T-helper 17 cell (primary cell): ENCODE results near the gene PPM1K. TPM values are rescaled to one million over a fixed set of nuclear protein-coding genes. Genes with fewer than 3 reads are reported as not detected.
"Not testable (repeated sequence)": the region's sequence is repeated elsewhere in the genome, so short reads cannot be mapped to it uniquely, and the experiment has no call there.

ENCODE experiments used
- ATAC-seq: fragments of 150-1000 bp; cut with Tn5 transposase; 2 replicates; pipeline ENCODE4 v1.10.0; 2021; ENCODE audit warnings: mild to moderate bottlenecking, moderate library complexity
- DNase-seq, 3 donors: peaks; one replicate each; pipeline versions ENCODE4 v3.0.0 to v3.0.0-alpha.2; 2020 to 2021
- H3K9me3 ChIP-seq: one replicate; pipeline ENCODE4 v1.7.0; 2013; ENCODE audit warnings: low read length, mild to moderate bottlenecking; ENCODE audit not compliant: control insufficient read depth, poor library complexity, severe bottlenecking
- H3K27ac Mint-ChIP-seq: one replicate; pipeline ENCODE4 v1.8.0; 2022; ENCODE audit warnings: mild to moderate bottlenecking, moderate library complexity, mixed read lengths
- H3K27me3 Mint-ChIP-seq: one replicate; pipeline ENCODE4 v1.8.0; 2022; ENCODE audit warnings: mixed read lengths
- H3K36me3 Mint-ChIP-seq: one replicate; pipeline ENCODE4 v1.8.0; 2022; ENCODE audit warnings: low read depth, mixed read lengths
- H3K4me1 Mint-ChIP-seq: one replicate; pipeline ENCODE4 v1.8.0; 2022; ENCODE audit warnings: mild to moderate bottlenecking, mixed read lengths
- H3K4me3 Mint-ChIP-seq: one replicate; pipeline ENCODE4 v1.8.0; 2022; ENCODE audit warnings: mild to moderate bottlenecking, moderate library complexity, mixed read lengths
- total RNA-seq, 4 donors: library from RNA in 2 of 4; stranded (reverse) in 2 of 4; gene quantifications; one replicate each; pipeline ENCODE4 v1.2.3 and lab custom pipeline; 2022 to 2026

PPM1K gene
- total RNA-seq, result 10 to 100 TPM; 77.3 to 91.1 TPM
- total RNA-seq (lab: John Stamatoyannopoulos, UW), result 123 to 125 reads per million in 2 donors

DNA sequence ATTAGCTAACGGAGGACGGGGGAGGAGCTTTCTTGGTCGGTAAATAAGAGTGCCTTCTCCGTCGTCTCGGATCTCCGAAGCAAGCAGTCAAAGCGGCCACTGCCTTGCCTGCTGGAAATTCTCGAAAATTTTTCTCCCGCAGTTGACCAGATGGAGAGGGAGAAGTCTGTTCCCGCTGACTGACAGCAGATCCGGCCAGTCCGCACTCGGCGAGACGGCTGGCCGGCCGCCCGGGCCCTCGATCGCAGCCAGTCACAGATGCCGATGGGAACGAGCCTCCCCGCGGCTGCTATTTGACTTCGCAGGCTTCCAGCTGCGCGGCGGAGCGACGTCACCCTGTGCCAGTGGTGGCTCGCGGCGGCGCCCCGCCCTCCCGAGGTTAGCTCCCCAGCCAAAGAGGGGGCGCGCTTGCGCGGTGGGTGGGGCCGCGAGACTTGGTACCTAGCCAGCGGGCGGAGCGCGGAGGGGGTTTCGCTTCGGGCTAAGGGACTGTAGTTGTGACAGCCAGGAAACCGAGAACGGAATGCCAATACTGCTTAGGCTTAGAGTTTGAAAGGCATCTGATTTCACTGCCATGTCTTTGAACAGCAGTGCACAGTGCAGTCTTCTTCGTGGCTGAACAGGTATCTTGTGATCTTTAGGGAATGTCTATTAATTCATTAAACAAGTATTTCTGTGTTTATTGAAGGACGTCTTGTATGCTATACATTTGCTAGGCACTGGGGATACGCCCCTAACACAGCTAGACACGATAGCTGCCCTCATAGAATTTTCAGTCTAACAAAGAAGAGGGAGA is at the start of gene PPM1K:
Gene PPM1K, minus strand, starts transcription at position 123 of the 796 bp plus-strand sequence. CDS start 5,978 bp downstream, outside the sequence.
- no peaks in the 10 kb centered on the region for H3K27me3 Mint-ChIP-seq
- DNase-seq (peak; percentile 99 to 100 (median 99)), ATAC-seq (peak; percentile 85)
- H3K27ac Mint-ChIP-seq, result peak within 1 kb of the TSS; percentile 99
- peaks cover 41% of the 10 kb centered on the region for H3K4me1 Mint-ChIP-seq
- no peaks in the 10 kb centered on the region for H3K9me3 ChIP-seq
- peaks cover 2% of the 10 kb centered on the region for H3K36me3 Mint-ChIP-seq
- H3K4me3 Mint-ChIP-seq, result peak within 1 kb of the TSS; percentile 97

DNA sequence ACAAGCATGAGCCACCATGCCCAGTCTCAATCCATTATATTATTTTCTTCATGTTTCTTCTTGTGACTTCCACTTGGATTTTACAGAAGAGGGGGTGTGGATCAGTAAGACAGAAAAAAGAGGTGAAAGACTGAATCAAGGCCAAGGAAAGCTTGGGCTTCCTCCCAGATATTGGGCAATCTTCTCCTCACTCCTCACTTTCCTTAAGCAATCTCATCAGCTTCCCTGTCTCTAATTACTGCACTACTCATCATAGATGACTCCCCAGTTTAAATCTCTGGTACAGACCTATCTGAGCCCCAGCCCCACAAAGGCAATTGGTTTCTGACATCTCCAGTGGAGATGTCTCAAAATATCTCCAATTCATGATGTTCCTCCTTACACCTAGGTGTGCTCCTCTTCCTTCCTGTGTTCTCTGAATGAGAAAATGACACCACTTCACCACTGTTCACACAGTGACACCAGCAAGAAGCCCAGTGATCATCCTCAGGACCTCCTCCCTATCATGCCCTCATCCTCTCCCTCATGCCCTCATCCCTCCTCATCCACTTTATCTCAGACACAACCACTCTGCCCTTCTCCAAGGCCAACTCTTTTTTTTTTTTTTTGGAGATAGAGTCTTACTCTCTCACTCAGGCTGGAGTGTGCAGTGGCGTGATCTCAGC is 49.5 kb upstream of the PPM1K start:
- H3K9me3 ChIP-seq, result no peaks in the 10 kb centered on the region
- ATAC-seq (no peak), DNase-seq (no peak)
- Mint-ChIP-seq H3K27me3 (peaks cover 16% of the 10 kb centered on the region), H3K27ac (no peak overlapping the region), H3K4me3 (no peak overlapping the region), H3K36me3 (no peaks in the 10 kb centered on the region), H3K4me1 (no peaks in the 10 kb centered on the region)

DNA sequence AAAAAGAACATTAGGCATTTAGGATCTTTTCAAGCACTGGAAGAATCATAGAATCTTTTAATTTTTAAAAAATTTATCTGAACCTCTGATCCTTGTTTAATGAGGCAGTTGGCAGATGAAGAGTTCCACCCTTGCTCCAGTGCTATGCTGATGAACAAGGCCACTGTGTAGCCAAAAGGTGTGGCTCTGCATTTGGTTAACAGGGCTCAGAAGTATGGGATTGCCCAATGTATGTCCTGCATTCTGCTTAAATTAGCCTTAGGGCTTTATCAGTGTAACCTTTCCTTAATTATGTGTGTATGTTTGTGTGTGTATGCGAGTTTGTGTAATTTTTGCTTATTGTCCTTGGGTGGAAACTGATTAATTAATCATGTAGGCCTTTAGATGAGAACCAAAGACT is 43.3 kb upstream of the PPM1K start:
- H3K4me3 Mint-ChIP-seq, result no peak overlapping the region
- ATAC-seq, result no peak

DNA sequence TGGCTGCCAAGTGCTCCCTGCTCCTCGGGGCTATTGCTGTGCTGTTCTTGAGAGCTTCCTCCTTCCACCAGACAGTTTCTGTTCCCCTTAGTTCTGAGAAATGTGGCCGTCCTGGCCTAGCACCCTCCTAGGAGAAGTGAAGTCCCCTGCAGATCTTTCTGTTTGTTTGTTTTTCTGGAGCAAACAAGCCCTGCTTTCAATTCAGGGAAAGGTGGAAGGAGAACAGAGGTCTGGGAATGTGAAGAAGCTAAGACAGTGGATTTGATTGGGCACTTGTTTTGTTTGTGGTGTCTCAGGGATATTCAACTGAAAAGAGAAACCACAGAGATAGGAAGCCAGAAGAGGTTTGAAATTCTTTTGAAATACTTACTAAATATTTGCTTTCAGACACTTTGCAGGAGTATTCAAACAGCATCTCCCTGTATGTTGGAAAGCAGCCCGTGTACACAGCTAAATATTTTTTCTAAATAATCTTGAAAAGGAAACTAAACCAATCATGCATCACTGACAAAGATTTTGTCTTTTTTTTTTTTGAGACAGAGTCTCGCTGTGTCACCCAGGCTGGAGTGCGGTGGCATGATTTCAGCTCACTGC is 36.5 kb upstream of the PPM1K start:
- Mint-ChIP-seq H3K36me3 (no peaks in the 10 kb centered on the region), H3K27ac (peak overlapping the region; percentile 87), H3K4me3 (peak overlapping the region; percentile 88), H3K27me3 (no peaks in the 10 kb centered on the region), H3K4me1 (peaks cover 12% of the 10 kb centered on the region)
- ATAC-seq, result peak; percentile 89
- no peak for DNase-seq
- no peaks in the 10 kb centered on the region for H3K9me3 ChIP-seq

More for the DNA sequence above, 43.3 kb upstream of the PPM1K start:
- Mint-ChIP-seq H3K27me3 (peaks cover 16% of the 10 kb centered on the region), H3K36me3 (no peaks in the 10 kb centered on the region), H3K27ac (no peak overlapping the region), H3K4me1 (no peaks in the 10 kb centered on the region)
- DNase-seq, result no peak
- H3K9me3 ChIP-seq, result no peaks in the 10 kb centered on the region

DNA sequence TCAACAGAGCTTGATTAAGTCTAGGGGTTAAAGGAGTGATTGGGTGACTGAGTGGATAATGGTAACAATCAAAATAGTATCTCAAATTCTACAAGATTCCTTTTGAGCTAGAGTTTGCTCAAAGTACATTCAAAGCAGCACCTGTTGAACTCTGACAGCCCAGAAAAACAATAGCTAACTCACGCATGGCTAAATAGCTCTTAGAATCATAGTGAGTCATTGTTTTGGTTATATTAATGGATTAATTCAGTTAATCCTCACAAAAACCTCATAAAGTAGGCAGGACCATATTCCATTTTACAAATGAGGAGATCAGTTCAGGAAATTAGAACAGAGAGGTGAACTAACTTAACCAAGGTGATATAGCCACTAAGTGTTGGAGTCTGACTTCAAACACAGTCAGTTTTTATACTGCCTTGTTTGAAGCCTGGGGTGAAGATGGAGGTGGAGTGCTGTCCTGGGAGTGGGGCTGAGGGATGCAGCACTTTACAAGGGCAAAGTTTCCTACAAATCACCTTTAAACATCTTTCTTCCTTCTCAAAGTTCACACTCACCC is 35.9 kb upstream of the PPM1K start:
- Mint-ChIP-seq H3K4me3 (peak overlapping the region; percentile 88), H3K4me1 (peaks cover 12% of the 10 kb centered on the region), H3K27me3 (no peaks in the 10 kb centered on the region), H3K27ac (peak overlapping the region; percentile 87), H3K36me3 (no peaks in the 10 kb centered on the region)
- ATAC-seq (peak; percentile 61), DNase-seq (no peak)
- H3K9me3 ChIP-seq, result no peaks in the 10 kb centered on the region

DNA sequence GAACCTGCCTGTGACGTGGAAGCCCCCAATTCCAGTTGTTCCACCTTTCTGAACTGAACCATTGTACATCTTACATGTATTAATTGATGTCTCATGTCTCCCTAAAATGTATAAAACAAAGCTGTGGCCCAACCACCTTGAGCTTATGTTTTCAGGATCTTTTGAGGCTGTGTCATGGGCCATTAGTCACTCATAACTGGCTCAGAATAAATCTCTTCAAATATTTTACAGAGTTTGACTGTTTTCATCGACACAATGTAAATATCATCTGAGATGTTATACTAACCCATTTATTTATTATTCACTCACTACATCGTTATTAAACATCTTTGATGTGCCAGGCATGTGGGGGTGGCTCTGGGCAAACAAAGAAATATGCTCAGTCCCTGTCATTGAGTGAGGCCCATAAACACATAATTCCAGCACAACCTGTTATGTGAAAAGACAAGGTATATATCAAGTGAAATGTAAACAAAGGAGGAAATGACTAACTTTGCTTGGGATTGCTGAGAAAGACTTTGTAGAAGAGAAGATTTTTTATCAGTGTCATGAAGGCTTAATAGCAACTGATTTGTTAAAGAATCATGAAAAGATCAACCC is 34.5 kb upstream of the PPM1K start:
- ATAC-seq (no peak), DNase-seq (no peak)
- Mint-ChIP-seq H3K4me1 (peaks cover 12% of the 10 kb centered on the region), H3K4me3 (no peak overlapping the region), H3K27me3 (no peaks in the 10 kb centered on the region), H3K27ac (peak overlapping the region; percentile 87), H3K36me3 (no peaks in the 10 kb centered on the region)
- no peaks in the 10 kb centered on the region for H3K9me3 ChIP-seq

DNA sequence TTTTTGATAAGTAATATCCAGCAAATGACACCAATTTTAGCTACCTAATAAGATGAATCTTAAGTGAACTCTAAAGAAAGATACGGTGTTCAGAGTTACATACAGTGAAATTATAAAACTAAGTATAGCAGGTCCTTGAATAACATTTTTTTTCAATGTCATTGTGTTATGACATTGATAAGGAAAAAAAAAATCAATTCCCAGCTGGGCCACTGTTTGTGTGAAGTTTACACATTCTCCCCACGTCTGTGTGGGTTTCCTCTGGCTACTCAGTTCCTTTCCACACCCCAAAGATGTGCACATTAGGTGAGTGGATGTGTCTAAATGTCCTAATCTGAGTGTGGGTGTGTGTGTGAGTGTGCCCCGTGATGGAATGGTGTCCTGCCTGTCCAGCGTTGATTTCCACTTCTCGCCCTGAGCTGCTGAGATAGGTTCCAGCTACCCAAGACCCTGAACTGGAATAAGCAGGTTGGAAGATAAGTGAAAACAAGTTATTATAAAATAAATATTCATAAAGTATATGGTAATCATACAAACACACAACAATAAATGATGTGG is 31.2 kb upstream of the PPM1K start:
- no peak overlapping the region for H3K4me3 Mint-ChIP-seq
- peaks cover 5% of the 10 kb centered on the region for H3K27me3 Mint-ChIP-seq
- no peak overlapping the region for H3K27ac Mint-ChIP-seq
- DNase-seq (no peak), ATAC-seq (no peak)
- peaks cover 8% of the 10 kb centered on the region for H3K4me1 Mint-ChIP-seq
- H3K36me3 Mint-ChIP-seq, result no peaks in the 10 kb centered on the region
- no peaks in the 10 kb centered on the region for H3K9me3 ChIP-seq

DNA sequence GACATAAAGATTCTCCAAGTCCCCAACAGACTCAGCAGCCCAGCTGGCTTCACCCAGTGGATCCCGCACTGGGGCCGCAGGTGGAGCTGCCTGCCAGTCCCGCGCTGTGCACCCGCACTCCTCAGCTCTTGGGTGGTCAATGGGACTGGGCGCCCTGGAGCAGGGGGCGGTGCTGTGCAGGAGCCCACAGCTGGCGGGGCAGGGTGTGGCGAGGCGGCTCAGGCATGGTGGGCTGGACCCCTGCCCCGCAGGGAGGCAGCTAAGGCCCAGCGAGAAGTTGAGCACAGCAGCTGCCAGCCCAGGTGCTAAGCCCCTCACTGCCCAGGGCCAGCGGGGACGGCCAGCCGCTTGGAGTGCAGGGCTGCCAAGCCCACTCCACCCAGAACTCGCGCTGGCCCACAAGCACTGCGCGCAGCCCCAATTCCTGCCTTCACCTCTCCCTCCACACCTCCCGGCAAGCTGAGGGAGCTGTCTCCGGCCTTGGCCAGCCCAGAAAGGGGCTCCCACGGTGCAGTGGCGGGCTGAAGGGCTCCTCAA is 28.8 kb upstream of the PPM1K start:
- H3K36me3 Mint-ChIP-seq, H3K27ac Mint-ChIP-seq, H3K4me1 Mint-ChIP-seq, DNase-seq, H3K9me3 ChIP-seq, H3K27me3 Mint-ChIP-seq, ATAC-seq, H3K4me3 Mint-ChIP-seq: not testable (repeated sequence)

DNA sequence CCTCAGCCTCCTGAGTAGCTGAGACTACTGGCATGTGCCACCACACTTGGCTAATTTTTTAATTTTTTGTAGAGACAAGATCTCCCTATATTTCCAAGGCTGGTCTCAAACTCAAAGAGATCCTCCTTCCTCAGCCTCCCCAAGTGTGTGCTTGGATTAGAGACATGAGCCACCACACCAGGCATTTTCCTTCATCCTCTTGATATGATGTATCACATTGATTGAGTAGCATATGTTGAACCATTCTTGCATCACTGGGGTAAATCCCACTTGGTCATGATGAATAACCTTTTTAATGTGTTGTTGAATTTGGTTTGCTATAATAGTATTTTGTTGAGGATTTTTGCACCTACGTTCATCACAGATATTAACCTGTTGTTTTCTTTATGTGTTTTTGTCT is 24.2 kb upstream of the PPM1K start:
- H3K9me3 ChIP-seq, result no peaks in the 10 kb centered on the region
- no peaks in the 10 kb centered on the region for H3K36me3 Mint-ChIP-seq
- no peak overlapping the region for H3K27ac Mint-ChIP-seq
- peaks cover 2% of the 10 kb centered on the region for H3K4me1 Mint-ChIP-seq
- H3K27me3 Mint-ChIP-seq, result peaks cover 14% of the 10 kb centered on the region
- ATAC-seq (no peak), DNase-seq (no peak)
- no peak overlapping the region for H3K4me3 Mint-ChIP-seq

DNA sequence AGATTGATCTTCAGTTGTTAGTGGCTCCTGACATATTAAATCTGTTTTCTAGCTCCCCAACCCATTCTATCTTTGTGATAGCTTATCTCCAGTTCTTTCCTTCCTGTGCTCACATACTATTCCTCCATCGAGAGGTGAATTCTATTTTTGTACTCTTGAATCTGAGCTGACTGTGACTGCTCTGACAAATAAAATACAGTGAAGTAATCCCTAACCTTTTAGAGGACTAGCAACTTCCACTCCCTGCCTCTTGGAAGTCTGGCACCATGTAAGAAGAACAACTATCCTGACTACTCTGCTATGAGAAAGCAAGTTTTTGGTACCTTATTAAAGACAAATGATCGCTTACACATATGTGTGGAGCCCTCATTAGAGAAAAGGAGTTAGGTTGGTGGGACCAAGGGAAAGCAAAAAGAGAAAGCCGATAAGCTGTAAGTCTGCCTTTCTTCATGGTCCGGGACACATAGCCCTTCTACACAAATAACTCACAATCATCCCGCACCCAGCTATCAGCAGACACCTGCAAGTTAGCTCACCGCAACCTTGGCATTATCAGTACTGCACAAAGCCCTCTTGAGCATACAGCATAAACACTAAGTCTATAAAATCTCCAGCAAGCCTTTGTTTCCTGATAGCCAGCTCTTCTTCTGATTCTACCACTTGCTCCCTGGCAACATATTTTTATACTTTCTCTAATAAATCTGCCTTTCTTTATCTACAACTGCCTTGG is 13.5 kb upstream of the PPM1K start:
- no peak overlapping the region for H3K4me3 Mint-ChIP-seq
- ATAC-seq (no peak), DNase-seq (no peak)
- peaks cover 8% of the 10 kb centered on the region for H3K27me3 Mint-ChIP-seq
- no peaks in the 10 kb centered on the region for H3K9me3 ChIP-seq
- peaks cover 2% of the 10 kb centered on the region for H3K36me3 Mint-ChIP-seq
- no peak overlapping the region for H3K27ac Mint-ChIP-seq
- peaks cover 2% of the 10 kb centered on the region for H3K4me1 Mint-ChIP-seq

DNA sequence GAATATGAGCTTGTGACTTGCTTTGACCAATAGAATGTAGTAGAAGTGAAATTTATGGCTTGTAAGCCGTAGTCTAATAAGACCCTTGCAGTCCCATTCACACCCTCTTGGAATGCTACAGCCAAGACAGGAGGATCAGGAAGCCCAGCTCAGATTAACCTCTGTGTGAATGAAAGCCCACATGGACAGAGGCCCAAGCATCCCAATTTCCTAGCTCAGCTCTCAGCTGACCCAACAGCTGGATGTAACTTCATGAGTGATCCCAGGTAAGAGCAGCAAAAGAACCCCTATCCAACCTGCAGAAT is 12.8 kb upstream of the PPM1K start:
- DNase-seq (no peak), ATAC-seq (no peak)
- peaks cover 2% of the 10 kb centered on the region for H3K4me1 Mint-ChIP-seq
- peaks cover 8% of the 10 kb centered on the region for H3K27me3 Mint-ChIP-seq
- H3K4me3 Mint-ChIP-seq, result no peak overlapping the region
- H3K9me3 ChIP-seq, result no peaks in the 10 kb centered on the region
- peaks cover 2% of the 10 kb centered on the region for H3K36me3 Mint-ChIP-seq
- no peak overlapping the region for H3K27ac Mint-ChIP-seq
